ENCODE measurements around the gene BIRC5.

The BIRC5 gene

GRCh38 chr17:78266231-78266631 lies 52.2 kb downstream of the BIRC5 start:
- DNase-seq (ENCODE audit: insufficient read length) (no peak), FAIRE-seq (no peak)
- TF ChIP-seq POLR2A (IDR thresholded peaks at IDR 0.05; ENCODE audit: low read depth, low read length) (no peak), POLR2AphosphoS5 (IDR thresholded peaks at IDR 0.05; ENCODE audit: low read depth, low read length) (no peak), TAF1 (IDR thresholded peaks at IDR 0.05; ENCODE audit: borderline replicate concordance, low read depth, low read length) (no peak)

DNA sequence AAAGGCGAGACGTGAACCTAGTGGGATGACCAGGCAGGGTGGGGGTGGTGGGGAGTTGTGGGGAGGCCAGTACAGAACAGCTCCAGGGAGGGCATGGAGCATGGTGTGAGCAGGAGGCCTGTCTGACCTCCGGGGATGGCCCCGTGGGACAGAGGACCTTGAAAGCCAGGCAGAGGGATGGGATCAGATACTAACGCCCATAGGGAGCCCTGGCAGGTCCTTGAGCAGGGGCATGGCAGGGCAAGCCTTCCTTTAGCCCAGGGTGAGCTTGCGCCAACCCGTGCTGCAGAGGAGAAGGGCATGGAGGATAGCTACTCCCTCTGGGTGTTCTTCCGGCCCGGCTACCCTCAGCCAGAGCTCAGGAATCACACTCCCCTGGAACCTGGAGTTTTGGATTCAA lies 52.7 kb downstream of the BIRC5 start:
- DNase-seq (ENCODE audit: insufficient read length) = no peak
- TF ChIP-seq TAF1 (IDR thresholded peaks at IDR 0.05; ENCODE audit: borderline replicate concordance, low read depth, low read length) = no peak
- no peak for TF ChIP-seq POLR2AphosphoS5 (IDR thresholded peaks at IDR 0.05; ENCODE audit: low read depth, low read length)
- no peak for TF ChIP-seq POLR2A (IDR thresholded peaks at IDR 0.05; ENCODE audit: low read depth, low read length)
- FAIRE-seq = no peak

GRCh38 chr17:78267253-78268073 lies 53.4 kb downstream of the BIRC5 start:
- FAIRE-seq (no peak), DNase-seq (ENCODE audit: insufficient read length) (no peak)
- no peak for TF ChIP-seq POLR2AphosphoS5 (IDR thresholded peaks at IDR 0.05; ENCODE audit: low read depth, low read length)
- TF ChIP-seq TAF1 (IDR thresholded peaks at IDR 0.05; ENCODE audit: borderline replicate concordance, low read depth, low read length) = no peak
- no peak for TF ChIP-seq POLR2A (IDR thresholded peaks at IDR 0.05; ENCODE audit: low read depth, low read length)

DNA sequence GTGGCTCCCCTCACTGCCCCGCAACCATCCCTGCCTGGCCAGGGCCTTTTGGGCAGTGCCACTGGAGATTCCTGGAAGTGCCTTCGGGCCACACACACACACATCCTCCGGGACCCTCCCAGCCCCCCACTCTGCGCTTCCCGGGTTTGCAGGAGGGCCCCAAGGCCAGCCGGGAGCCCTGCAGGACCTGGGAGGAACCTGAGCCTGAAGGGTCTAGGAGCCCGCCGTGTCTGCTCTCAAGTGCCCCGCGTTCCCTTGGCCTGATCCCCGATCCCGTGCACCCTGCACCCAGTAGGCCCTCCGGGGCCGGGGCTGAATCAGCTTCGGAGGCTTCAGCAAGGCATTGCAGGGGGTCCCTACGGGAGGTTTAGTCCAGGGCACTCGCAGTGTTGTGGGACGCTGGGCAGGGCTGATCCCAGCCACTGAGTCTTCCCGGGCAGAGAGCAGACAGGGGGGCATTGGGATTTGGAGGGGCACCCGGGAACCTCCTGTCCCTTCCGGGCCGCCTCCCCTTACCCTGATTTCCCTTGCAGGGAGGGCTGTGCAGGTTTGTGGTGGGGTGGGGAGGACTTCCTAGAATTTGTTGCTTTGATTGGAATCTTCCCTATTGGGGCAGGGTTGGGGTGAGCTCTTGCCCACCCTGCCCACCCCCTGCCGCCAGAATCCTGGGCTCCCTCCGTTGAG lies 54.3 kb downstream of the BIRC5 start:
- FAIRE-seq (no peak), DNase-seq (ENCODE audit: insufficient read length) (no peak)
- no peak for TF ChIP-seq POLR2A (IDR thresholded peaks at IDR 0.05; ENCODE audit: low read depth, low read length)
- no peak for TF ChIP-seq POLR2AphosphoS5 (IDR thresholded peaks at IDR 0.05; ENCODE audit: low read depth, low read length)
- TF ChIP-seq TAF1 (IDR thresholded peaks at IDR 0.05; ENCODE audit: borderline replicate concordance, low read depth, low read length) = no peak

- TF ChIP-seq POLR2AphosphoS5 (IDR thresholded peaks at IDR 0.05; ENCODE audit: low read depth, low read length) = no peak
- TF ChIP-seq TAF1 (IDR thresholded peaks at IDR 0.05; ENCODE audit: borderline replicate concordance, low read depth, low read length) = no peak
- no peak for TF ChIP-seq POLR2A (IDR thresholded peaks at IDR 0.05; ENCODE audit: low read depth, low read length)
- FAIRE-seq = no peak
- DNase-seq (ENCODE audit: insufficient read length) = no peak
Observed at GRCh38 chr17:78268951-78269905, 55.2 kb downstream of the BIRC5 start.

DNA sequence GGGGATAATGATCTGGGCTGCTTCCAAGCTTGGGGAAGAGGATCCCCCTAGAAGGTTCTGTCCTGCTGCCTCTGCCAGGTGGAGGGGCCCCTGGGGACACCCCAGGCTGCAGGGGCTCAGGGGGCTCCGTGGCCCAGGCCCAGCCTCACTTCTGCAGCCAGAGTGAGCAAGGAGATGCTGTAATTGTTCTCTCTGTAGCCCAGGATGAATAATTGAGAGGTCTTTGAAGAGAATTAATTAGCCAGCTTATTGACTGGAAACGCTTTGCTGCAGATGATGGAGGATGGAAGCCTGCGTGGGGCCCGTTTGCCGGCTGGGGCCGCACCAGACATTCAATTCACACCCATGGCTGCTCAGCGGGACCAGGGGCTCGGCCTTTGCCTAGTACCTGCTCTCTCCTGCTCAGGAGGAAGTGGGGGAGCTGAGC lies 55.9 kb downstream of the BIRC5 start:
- no peak for FAIRE-seq

DNA sequence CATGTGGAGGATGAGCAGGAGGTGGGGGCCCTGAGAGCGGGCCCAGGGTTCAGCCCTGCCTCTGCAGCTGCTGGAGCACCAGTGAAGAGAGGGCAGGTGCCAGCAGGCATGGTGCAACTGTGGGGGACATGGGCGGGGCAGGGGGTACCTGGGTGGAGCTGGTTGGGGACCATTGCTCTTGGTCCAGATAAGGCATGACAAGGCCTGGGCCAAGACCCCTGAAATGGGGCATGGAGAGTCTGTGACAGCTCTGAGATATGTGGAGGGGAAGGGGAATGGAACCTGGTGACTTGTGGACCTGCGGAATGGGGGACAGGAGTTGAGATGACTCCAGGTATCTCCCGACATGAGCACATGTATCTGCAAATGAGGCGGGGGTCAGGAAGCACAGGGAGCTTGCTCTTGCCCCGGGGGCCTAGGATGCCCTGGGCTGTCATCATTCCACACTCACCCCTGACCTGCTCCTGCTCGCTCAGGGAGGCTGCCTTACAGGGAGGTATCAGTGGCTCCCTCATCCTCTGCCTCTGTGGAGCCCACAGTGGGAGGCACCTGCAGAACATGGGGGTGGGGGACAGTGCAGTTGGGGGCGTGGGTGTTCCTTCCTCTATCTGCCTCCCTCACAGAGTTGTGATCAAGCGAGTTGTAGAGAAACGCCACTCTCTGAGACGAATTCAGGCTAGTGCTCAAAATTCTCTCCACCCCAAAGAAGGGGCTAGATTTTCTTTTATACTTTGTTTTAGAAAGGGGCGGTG lies 57.5 kb downstream of the BIRC5 start:
- FAIRE-seq (peak; percentile 5), DNase-seq (ENCODE audit: insufficient read length) (no peak)
- no peak for TF ChIP-seq POLR2A (IDR thresholded peaks at IDR 0.05; ENCODE audit: low read depth, low read length)
- TF ChIP-seq TAF1 (IDR thresholded peaks at IDR 0.05; ENCODE audit: borderline replicate concordance, low read depth, low read length) = no peak
- TF ChIP-seq POLR2AphosphoS5 (IDR thresholded peaks at IDR 0.05; ENCODE audit: low read depth, low read length) = no peak

More for the DNA sequence above, 55.9 kb downstream of the BIRC5 start:
- DNase-seq (ENCODE audit: insufficient read length) = no peak
- TF ChIP-seq TAF1 (IDR thresholded peaks at IDR 0.05; ENCODE audit: borderline replicate concordance, low read depth, low read length) (no peak), POLR2A (IDR thresholded peaks at IDR 0.05; ENCODE audit: low read depth, low read length) (no peak), POLR2AphosphoS5 (IDR thresholded peaks at IDR 0.05; ENCODE audit: low read depth, low read length) (no peak)

- FAIRE-seq = peak; percentile 76
- TF ChIP-seq POLR2AphosphoS5 (IDR thresholded peaks at IDR 0.05; ENCODE audit: low read depth, low read length) (no peak), POLR2A (IDR thresholded peaks at IDR 0.05; ENCODE audit: low read depth, low read length) (no peak)
- no peak for DNase-seq (ENCODE audit: insufficient read length)
Observed at GRCh38 chr17:78272181-78272913, 58.3 kb downstream of the BIRC5 start.

DNA sequence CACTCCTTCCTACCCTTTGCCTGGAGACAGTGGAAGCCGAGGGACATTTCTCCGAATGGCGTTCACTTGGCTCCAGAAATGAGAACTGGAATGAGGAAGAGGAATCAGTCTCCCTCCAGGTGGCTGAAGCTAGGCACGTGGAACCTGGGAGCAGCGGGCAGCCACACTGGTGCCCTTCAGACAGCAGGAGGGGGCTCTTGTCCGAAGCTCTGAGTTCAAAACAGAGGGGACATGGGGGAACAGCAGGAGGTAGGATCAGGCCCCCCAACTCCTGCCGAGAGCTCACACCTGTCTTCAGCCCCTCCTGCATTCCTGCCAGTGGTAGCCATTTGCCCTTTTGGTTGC lies 58.8 kb downstream of the BIRC5 start:
- DNase-seq (ENCODE audit: insufficient read length) = no peak
- TF ChIP-seq POLR2AphosphoS5 (IDR thresholded peaks at IDR 0.05; ENCODE audit: low read depth, low read length) = no peak
- TF ChIP-seq TAF1 (IDR thresholded peaks at IDR 0.05; ENCODE audit: borderline replicate concordance, low read depth, low read length) = no peak
- FAIRE-seq = no peak

GRCh38 chr17:78273813-78274212 lies 59.8 kb downstream of the BIRC5 start:
- FAIRE-seq (no peak), DNase-seq (ENCODE audit: insufficient read length) (no peak)
- TF ChIP-seq POLR2A (IDR thresholded peaks at IDR 0.05; ENCODE audit: low read depth, low read length) = no peak
- no peak for TF ChIP-seq TAF1 (IDR thresholded peaks at IDR 0.05; ENCODE audit: borderline replicate concordance, low read depth, low read length)
- TF ChIP-seq POLR2AphosphoS5 (IDR thresholded peaks at IDR 0.05; ENCODE audit: low read depth, low read length) = no peak
